Measurements from ENCODE around the gene EMC6. TPM values are rescaled to one million over a fixed set of nuclear protein-coding genes. Genes with fewer than 3 reads are reported as not detected.

EMC6 gene
- total RNA-seq, 1 donor from 2014 or later: 43.0 TPM

- TF ChIP-seq, protein P1, sequence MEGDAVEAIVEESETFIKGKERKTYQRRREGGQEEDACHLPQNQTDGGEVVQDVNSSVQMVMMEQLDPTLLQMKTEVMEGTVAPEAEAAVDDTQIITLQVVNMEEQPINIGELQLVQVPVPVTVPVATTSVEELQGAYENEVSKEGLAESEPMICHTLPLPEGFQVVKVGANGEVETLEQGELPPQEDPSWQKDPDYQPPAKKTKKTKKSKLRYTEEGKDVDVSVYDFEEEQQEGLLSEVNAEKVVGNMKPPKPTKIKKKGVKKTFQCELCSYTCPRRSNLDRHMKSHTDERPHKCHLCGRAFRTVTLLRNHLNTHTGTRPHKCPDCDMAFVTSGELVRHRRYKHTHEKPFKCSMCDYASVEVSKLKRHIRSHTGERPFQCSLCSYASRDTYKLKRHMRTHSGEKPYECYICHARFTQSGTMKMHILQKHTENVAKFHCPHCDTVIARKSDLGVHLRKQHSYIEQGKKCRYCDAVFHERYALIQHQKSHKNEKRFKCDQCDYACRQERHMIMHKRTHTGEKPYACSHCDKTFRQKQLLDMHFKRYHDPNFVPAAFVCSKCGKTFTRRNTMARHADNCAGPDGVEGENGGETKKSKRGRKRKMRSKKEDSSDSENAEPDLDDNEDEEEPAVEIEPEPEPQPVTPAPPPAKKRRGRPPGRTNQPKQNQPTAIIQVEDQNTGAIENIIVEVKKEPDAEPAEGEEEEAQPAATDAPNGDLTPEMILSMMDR (IDR thresholded peaks at IDR 0.05; ENCODE audit: unreplicated experiment): no peak
- Mint-ChIP-seq H3K4me1 (ENCODE audit: unreplicated experiment) (no peaks in the 10 kb centered on the region), H3K4me3 (ENCODE audit: unreplicated experiment) (no peak overlapping the region), H3K27me3 (ENCODE audit: unreplicated experiment) (peaks cover 6% of the 10 kb centered on the region), H3K9me3 (ENCODE audit: unreplicated experiment) (no peaks in the 10 kb centered on the region), H3K27ac (ENCODE audit: unreplicated experiment) (no peak overlapping the region), H3K36me3 (ENCODE audit: low read depth, unreplicated experiment) (no peaks in the 10 kb centered on the region)
- DNase-seq (ENCODE audit: low spot score): no peak
These were observed 11.6 kb upstream of the EMC6 start for GRCh38 chr17:3656755-3657587.

- H3K4me1 Mint-ChIP-seq (ENCODE audit: unreplicated experiment): no peaks in the 10 kb centered on the region
These were observed 11.1 kb upstream of the EMC6 start for GRCh38 chr17:3657588-3657869.

GRCh38 chr17:3657874-3658783 lies 10.5 kb upstream of the EMC6 start:
- Mint-ChIP-seq H3K36me3 (ENCODE audit: low read depth, unreplicated experiment) (peaks cover 4% of the 10 kb centered on the region), H3K9me3 (ENCODE audit: unreplicated experiment) (no peaks in the 10 kb centered on the region), H3K27ac (ENCODE audit: unreplicated experiment) (no peak overlapping the region), H3K4me3 (ENCODE audit: unreplicated experiment) (no peak overlapping the region), H3K27me3 (ENCODE audit: unreplicated experiment) (peaks cover 8% of the 10 kb centered on the region), H3K4me1 (ENCODE audit: unreplicated experiment) (no peaks in the 10 kb centered on the region)
- TF ChIP-seq, protein P1 (IDR thresholded peaks at IDR 0.05; ENCODE audit: unreplicated experiment): no peak
- DNase-seq (ENCODE audit: low spot score): no peak

More at GRCh38 chr17:3657588-3657869, 11.1 kb upstream of the EMC6 start:
- Mint-ChIP-seq H3K27me3 (ENCODE audit: unreplicated experiment) (peaks cover 8% of the 10 kb centered on the region), H3K27ac (ENCODE audit: unreplicated experiment) (no peak overlapping the region), H3K36me3 (ENCODE audit: low read depth, unreplicated experiment) (no peaks in the 10 kb centered on the region), H3K9me3 (ENCODE audit: unreplicated experiment) (no peaks in the 10 kb centered on the region), H3K4me3 (ENCODE audit: unreplicated experiment) (no peak overlapping the region)
- TF ChIP-seq, protein P1 (IDR thresholded peaks at IDR 0.05; ENCODE audit: unreplicated experiment): no peak
- no peak for DNase-seq (ENCODE audit: low spot score)

DNA sequence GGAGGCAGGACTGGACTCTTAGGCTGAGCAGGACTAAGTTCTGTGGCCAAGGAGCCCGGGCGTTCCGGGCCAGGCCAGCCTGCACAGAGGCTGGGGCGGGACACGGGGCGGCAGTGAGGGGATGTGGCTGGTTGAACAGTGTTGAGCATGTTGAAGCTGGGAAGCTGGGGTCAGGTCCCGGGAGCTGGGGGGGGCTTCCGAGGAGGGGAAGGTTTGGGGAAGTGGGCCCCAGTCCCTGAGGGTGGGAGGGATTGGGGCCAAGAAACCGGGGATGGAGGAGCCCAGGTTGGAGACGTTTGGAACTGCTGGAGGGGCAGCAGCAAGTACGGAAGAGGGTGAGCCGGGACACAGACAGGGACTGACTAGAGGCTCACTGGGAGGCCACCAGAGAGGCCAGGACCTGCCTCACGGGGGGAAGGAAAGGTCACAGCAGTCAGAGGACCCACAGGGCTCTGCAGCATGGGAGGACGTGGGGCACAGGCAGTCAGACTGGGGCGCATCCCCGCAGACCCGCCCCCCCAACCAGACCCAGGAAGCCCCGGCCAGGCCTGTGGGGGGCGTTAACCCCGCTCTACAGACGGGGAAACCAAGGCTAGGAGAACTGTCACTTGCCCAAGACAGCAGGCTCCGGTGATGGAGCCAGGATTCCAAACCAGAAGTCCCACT lies 9.7 kb upstream of the EMC6 start:
- H3K27ac Mint-ChIP-seq (ENCODE audit: unreplicated experiment): no peak overlapping the region
- peaks cover 5% of the 10 kb centered on the region for H3K36me3 Mint-ChIP-seq (ENCODE audit: low read depth, unreplicated experiment)
- H3K4me1 Mint-ChIP-seq (ENCODE audit: unreplicated experiment): no peaks in the 10 kb centered on the region
- H3K27me3 Mint-ChIP-seq (ENCODE audit: unreplicated experiment): peaks cover 10% of the 10 kb centered on the region
- TF ChIP-seq, protein P1 (IDR thresholded peaks at IDR 0.05; ENCODE audit: unreplicated experiment): no peak
- no peak for DNase-seq (ENCODE audit: low spot score)
- H3K9me3 Mint-ChIP-seq (ENCODE audit: unreplicated experiment): no peaks in the 10 kb centered on the region
- no peak overlapping the region for H3K4me3 Mint-ChIP-seq (ENCODE audit: unreplicated experiment)

Data from endothelial cell (in vitro differentiated cells).